Ecto neural progenitor cell (in vitro differentiated cells): ENCODE data around the gene BIN2.
"Not testable (repeated sequence)": the region's sequence is repeated elsewhere in the genome, so short reads cannot be mapped to it uniquely, and the experiment has no call there.

Experiments
- DNase-seq: peaks from one replicate; pipeline ENCODE4 v3.0.0-alpha.2; 2018; ENCODE audit warnings: low spot score

The BIN2 gene

GRCh38 chr12:51345681-51346080, 21.7 kb upstream of the BIN2 start:
- DNase-seq, result no peak

DNA sequence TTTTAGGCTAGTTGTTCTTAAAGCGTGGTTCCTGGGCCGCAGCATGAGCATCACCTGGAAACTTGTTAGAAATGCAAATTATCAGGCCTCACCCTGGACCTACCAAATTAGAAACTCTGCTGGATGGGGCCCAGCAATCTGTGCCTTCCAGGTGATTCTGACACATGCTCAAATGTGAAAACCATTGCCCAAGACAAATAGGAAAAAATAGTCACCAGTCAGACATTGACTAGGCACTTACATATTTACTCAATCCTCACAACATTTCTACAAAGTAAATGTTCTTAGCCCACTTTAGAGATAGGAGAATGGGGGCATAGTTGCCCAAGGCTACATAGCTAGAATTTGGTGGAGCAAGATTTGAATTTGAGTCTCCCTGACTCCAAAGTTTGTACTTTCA, 19.2 kb upstream of the BIN2 start:
- no peak for DNase-seq

- DNase-seq, result no peak
Measured at GRCh38 chr12:51342416-51342815, 18.4 kb upstream of the BIN2 start.

DNA sequence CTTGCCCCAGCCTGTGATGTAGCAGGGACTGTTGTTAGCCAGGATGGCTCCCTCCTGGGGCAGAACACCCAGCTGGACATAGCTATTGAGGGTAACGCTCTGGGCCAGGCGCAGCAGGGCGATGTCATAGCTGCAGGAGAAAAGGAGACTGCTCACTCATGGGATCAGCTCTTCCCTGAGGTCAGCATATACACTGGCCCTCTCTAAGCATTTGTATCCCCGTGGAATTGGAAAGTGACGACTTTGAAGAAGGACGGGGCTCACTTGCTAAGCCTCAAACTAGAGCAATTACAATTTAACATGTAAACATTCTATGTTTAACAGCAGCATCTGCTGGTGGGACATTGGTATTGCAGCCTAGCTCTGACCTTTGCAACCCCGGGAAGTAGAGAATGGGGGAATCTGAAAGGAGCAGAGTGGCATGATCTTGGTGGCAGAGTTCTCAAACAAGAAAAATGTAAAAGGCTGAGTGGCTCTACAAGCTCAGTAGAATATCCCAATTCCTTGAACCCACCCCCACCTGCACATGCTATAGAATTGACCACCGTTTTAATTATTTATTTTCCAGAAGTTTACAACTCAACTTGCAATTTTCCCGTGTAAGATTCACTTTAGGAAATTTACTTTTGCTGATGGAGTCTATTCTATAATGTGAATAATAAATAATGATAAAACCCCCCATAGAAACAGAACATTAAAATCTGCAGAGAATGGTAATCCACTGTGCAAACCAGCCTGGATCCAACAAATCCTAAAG, 17.5 kb upstream of the BIN2 start:
- peak; percentile 81 for DNase-seq

GRCh38 chr12:51339750-51340149, 15.8 kb upstream of the BIN2 start:
- no peak for DNase-seq

DNA sequence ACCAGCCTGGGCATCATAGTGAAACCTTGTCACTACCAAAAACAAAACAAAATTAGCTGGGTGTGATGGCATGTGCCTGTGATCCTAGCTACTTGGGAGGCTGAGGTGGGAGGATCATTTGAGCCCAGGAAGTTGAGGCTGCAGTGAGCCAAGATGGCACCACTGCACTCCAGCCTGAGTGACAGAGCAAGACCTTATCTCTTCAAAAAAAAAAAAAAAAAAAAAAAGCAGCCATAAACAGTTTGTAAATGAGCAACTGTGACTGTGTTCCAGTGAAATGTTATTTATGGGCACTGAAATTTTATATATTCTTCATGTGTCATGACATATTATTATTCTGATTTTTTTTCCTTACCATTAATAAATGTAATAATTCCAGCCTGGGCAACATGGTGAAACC, 13.4 kb upstream of the BIN2 start:
- DNase-seq, result not testable (repeated sequence)

DNA sequence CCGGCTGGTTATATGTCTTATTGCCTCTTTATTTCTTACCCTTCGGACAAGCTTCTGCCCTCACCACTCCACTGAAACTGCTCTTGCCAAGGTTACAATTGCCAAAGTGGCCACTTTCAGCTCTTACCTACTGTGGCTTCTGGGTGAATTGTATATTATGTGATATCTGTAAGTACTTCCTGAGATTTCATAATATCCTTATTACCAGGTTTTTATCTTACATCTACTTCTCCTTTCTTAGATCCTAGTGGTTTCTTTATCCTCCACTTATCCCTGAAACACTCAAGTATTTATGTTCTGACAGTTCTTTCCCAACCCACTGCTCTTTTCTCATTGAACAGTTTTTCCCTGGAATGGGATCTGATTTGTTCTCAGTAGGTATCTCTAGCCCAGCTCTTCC, 12.0 kb upstream of the BIN2 start:
- DNase-seq, result no peak

- no peak for DNase-seq
Measured at GRCh38 chr12:51334764-51335163, 10.8 kb upstream of the BIN2 start.

DNA sequence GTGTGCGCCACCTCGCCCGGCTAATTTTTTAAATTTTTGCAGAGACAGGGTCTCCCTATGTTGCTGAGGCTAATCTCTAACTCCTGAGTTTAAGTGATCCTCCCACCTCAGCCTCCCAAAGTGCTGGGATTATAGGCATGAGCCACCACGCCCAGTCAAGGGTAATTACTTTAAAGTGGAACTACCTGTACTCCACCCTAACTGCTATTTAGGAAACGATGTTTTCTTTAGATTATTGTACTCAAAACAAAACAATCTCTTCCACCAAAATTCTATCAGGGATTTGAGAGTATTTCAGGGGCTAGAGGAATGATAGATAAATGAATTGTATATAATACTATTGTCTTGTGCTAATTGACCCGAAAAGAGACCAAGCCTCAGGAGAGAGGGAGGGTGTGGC, 9.6 kb upstream of the BIN2 start:
- DNase-seq, result no peak

DNA sequence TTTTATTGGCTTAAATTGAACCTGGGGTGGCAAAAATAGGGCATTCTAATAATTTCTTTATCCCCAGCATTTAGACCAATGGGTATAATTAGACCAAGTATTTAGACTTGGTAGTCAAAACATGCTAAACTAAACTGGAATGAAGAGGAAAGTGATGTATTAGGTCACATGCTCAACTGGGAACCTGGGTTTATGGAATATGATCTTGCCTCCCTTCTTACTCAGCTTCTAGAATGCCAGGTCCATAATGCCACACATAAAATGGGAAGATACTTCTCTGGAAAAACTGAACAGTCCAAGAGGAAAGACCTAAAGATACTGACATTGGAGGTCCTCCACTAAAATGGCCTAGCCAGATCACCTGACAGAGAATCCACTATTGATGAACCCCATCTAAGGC, 6.2 kb upstream of the BIN2 start:
- DNase-seq, result no peak

GRCh38 chr12:51329742-51330141, 5.8 kb upstream of the BIN2 start:
- DNase-seq, result no peak

- no peak for DNase-seq
Measured at GRCh38 chr12:51328587-51328986, 4.6 kb upstream of the BIN2 start.

DNA sequence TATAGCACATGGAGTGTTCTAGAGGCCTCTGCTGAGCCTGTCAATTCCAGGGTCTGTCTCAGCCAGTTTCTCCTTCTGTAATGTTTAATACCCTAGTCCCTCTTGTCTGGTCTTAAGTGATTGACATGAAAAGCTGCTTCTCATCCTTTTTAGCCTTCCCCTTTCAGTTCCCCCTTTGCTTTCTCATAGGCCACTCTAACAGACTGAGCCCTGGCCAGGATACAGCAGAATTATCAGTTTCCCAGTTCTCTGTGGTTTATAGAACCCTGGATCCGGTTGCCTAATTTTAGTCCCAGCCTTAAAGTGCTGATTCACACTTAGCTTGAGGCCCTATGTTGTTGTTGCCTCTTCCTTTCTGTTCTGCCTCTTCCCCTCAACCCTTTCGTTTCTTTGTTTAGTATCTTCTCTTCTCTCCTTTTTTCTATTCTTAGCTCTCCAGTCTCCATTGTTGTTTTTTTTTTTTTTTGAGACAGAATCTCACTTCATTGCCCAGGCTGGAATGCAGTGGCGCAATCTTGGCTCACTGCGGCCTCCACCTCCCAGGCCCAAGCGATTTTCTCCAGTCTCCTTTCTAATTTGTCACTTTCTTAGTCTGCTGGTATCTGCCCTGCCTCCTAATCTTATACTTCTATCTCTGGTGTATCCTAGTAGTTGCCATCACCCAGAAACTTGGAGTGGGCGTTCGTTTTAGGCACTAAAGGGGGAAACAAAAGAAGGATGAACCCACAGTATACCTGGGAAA, 2.9 kb upstream of the BIN2 start:
- DNase-seq, result no peak

DNA sequence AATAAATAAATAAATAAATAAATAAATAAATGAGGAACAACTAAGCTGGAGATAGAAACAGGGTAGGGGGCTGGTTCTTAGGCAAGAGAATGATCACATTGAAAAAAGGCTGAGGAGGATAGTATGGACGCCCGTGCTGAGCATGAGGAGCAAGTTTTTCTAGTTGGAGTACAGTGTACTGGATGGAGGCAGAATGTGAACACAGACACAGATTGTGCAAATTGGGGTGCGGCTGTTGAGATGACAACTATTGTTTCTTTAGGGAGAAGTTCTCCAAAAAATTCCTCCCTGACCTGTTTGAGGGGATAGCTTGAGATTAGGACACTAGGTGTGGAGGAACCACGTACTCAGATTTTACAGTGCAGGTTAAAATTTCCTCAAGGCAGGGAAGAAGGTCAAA, 979 bp upstream of the BIN2 start:
- no peak for DNase-seq

- no peak for DNase-seq
Measured at GRCh38 chr12:51323317-51323960, 535 bp downstream of the BIN2 start.

GRCh38 chr12:51322452-51322851, 1.5 kb downstream of the BIN2 start:
- DNase-seq, result no peak

- no peak for DNase-seq
Measured at GRCh38 chr12:51321882-51322281, 2.1 kb downstream of the BIN2 start.

GRCh38 chr12:51320695-51321320, 3.2 kb downstream of the BIN2 start:
- peak; percentile 72 for DNase-seq

DNA sequence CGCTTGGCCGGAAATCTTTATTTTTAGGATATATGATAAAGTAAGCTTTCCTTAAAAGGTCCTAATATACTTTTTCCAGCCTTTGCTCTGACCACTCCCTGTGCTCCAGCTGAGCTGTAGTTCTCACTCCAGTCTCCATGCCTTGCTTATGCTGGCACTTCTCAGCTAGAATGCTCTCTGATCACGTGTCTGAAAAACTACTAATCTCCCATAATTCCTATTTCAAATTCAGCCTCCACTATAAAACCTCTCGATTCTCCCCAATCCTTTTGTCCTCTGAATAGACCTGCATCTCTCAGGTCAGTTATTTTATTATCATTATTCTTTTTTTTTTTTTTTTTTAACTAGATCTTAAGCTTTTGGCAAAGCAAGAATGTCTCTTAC, 3.7 kb downstream of the BIN2 start:
- no peak for DNase-seq

DNA sequence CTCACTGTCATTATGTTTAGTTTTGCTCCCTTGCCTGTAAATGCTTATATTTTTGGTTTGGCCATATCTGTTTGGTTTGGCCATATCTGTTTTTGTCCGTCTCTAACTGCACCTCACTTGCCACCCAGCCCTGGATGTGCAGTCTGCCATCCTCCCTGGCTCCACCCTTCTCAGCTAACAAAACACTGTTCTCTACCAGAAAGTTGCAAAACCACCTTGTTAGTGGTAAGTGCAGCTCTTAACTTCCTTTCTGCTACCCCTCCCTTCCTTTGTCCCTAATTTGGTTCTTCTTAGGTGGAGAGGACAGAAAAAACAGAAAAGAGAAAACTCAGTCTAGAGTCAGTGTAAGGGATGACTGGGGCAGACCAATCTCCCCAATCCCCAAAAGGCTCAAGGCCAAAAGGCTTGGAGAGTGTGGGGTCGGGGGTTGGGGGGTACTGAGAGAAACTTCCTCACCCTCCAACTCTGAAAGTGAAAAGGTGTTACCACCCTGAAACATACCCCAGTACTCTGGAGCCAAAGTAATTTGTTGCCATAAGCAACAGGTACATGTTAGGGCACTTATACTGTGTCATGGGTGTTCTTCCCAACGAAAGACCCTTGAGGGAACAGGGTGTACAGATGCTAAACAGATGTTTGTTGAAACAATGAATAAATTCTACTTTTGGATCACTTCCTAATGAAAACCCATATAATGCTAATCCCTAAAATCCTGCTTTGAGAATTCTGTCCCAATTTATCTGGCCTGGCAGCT, 5.0 kb downstream of the BIN2 start:
- no peak for DNase-seq

GRCh38 chr12:51318057-51318806, 5.7 kb downstream of the BIN2 start:
- not testable (repeated sequence) for DNase-seq
